ENCODE data around the gene TMEM203.

The TMEM203 gene

DNA sequence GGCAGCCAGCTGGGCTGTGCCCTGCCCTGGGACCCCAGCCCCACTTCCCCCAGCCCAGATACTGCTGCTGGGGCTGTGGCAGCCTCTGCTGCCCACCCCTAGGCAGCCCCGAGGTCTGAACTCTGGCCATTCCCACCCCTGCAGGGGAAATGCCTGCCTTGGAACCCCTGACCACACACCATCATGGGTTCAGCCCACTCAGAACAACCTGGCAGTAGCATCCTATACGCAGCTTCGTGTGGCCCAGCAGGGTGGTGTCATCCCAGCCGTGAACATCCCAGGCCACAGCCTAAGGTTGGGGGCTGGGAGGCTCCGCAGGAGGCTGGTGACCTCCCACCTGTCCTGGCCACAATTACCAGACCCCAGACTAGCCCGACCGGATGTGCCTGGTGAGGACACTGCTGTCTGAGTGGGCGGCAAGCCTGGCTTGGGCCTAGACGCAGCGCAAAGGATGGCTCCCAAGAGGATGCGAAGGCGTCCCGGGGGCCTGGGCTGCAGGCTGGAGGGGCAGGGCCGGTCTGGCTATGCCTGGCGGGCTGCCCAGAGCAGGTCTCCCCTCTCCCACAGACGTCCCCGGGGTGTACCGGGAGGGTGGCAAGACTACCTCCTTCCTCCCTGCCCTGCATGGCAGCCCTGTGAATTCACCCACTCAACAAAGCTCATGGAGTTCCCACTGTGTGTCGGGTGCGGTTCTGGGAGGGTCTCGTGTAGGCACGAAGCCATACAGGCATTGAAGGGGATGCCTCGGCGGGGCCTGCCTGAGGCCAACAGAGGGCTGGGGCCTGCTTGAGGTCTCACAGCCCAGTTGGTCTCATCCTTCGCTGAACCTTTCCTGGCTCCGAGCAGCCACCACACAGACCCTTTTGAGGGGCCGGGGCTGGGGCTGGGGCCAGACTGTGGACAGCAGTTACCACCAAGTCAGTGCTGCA lies 23.8 kb upstream of the TMEM203 start:
- no peak for DNase-seq

DNA sequence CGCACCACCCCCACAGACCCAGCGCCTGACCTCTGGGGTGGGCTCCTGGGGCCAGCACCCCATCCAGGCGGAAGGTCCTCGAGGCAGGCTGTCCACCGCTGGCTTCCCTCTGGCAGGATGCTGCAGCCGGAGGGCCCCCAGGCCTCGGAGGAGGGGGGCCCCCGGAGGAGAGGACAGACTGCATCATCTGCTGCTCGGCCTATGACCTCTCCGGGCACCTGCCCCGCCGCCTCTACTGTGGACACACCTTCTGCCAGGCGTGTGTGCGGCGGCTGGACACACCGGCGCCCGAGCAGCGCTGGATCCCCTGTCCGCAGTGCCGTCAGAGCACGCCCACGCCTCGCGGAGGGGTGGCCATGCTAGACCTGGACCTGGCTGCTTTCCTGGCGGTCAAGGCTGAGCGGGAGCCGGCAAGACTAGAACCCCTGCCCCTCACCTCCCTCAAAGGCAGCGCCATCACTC lies 23.1 kb upstream of the TMEM203 start:
- DNase-seq: no peak

DNA sequence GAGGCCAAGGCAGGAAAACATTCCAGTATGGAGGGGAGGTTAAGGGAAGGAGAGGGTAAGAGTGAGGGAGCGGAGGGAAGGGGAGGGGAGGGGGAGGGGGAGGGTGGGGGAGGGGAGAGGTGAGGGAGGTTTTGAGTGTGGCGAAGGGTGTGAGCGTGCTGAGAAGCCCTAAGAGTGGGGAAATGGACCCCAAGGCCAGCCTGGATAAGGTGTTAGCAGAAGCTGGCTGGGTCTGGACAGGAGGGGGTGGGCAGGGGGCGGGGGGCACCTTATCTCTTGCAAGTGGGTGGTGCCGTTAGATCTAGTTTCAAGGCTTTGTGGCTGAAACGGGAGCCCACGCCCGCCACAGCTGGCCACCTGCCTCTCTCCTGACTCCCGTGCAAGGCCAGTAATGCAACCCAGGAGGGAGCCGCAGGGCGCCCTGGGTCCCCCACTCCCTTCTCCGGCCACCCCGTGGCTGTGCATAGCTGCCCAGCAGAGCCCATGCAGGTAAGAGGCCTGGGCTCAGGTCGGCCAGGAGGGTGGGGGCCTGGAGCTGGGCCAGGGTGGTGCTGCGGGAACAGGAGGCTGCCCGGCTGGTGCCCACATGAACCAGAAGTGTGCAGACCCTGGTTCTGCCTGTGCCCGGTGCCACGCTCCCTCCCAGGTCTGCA lies 22.5 kb upstream of the TMEM203 start:
- no peak for DNase-seq

DNA sequence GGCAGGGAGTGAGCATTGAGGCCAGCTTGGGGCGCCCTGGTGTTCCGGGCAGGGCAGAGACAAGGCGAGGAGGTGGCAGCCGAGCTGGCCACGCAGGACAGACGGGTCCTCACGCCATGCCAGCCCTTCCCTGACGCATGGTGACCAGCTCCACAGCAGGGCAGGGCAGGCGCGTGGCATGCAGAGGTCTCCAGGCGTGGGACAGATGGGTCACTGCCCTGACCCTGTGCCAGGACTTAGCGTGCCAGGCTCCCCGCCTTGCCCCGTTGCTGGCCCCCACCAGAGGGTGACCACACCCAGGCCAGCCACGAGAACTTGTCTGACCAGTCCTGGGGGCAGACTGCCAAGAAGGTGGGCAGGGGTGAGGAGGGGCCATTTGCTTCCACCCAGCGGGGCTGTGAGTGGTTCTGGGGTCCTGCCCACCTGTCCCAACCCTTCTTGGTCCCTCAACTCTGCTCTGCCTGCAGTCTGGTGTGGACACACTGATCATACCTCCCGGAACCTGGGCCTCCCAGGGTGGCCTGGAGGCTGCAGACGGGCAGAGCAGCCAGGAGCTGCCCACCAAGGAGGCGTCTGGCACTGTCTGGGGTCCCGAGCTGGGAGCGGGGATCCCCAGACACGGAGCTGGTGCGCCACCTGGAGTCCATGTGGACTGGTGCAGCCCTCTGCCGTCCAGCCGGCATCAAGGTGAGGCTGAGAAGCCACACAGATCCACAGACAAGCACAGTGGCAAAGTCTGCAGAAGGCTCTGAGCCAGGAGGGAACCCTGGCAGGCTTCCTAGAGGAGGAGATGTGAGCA lies 21.8 kb upstream of the TMEM203 start, which contains the start of gene RNF224:
TSS of gene RNF224 (plus strand) at position 449 of the 799 bp plus-strand sequence. CDS start 834 bp downstream, outside the sequence.
- peak; percentile 71 to 73 for DNase-seq

DNA sequence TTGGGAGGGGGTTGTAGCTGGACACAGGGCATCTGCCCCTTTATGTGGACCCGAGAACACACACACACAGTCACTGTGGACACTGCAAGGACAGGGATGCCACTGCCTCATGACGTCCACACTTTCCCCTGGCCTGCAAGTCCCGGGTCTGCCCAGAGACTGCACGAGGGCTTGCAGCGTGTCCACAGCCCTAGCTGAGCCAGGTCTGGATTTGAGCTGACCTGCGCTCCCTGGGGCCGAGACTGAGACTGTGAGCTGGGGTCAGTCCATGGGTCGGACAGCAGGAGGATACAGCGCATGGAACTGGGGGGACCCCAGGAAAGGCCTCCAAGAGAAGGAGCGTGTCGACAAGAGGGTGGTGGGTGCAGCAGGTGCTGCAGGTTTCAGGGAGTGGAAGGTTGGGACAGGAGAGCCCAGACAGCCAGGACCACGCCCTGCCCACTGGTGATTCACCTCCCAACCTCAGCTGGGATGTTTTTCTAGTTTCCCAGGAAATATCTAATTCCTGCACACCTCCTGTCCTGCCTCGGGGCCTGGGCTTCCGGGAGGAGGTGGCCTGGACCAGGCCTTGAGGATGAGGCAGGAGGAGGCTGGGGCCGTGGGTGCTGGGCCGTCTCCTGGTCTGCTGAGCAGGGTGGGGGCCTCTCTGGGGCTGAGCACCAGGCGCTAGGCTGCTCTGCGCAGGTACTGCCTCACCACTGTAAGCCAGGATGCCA lies 21.0 kb upstream of the TMEM203 start:
- no peak for DNase-seq

DNA sequence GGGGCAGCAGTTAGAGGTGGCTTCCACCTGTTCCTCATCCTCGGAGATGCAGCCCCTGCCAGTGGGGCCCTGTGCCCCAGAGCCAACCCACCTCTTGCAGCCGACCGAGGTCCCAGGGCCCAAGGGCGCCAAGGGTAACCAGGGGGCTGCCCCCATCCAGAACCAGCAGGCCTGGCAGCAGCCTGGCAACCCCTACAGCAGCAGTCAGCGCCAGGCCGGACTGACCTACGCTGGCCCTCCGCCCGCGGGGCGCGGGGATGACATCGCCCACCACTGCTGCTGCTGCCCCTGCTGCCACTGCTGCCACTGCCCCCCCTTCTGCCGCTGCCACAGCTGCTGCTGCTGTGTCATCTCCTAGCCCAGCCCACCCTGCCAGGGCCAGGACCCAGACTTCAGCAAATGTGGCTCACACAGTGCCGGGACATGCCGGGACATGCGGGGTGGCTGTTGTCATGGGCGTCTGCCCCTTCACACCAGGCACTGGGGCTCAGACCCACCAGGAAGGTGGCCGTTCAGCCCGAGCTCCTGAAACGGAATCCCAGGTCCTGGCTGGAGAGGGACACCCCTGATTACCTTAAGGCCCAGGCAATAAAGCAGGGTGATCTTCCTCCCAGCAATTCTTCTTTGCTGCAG lies 20.4 kb upstream of the TMEM203 start:
- DNase-seq: no peak

DNA sequence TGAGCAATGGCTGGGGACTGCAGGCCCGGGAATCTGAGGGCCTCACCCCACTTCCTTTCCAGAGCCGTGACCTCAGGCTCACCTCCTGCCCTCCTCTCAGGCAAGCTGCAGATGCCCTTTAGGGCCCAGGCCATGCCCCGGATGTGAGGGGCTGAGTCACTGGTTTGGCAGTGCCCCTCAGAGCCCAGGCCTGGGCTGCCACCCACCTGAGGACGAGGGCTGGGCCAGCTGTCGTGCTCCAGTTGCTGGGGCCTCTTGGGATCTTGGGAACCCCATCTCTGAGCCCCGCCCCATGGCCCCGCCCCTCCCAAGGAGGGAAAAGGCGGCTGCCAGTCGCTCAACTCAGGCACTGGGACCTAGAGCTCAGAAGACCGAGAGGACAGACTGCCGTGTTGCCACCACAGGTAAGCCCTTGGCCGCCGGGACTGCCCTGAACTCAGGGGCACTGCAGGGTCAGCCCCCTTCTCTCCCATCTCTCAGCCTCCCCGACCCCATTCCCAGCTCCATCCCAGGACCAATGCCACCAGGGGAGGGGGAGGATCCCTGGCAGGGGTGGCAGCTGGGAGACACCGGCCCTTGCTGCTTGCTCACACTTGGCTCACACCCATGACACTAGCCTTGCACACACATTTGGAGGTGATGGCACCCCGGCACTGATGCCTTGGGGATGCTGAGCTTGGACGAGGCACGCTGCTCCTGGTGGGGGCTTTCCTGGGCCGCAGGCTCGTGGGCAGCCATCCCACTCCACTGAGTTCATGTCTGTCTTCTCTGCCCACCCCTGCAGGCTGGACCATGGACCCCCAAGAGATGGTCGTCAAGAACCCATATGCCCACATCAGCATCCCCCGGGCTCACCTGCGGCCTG lies 19.6 kb upstream of the TMEM203 start, which contains the start of gene CYSRT1:
TSS of gene CYSRT1 (plus strand) at position 345 of the 865 bp plus-strand sequence. CDS start at position 793, 448 bp downstream.
- no peak for DNase-seq

DNA sequence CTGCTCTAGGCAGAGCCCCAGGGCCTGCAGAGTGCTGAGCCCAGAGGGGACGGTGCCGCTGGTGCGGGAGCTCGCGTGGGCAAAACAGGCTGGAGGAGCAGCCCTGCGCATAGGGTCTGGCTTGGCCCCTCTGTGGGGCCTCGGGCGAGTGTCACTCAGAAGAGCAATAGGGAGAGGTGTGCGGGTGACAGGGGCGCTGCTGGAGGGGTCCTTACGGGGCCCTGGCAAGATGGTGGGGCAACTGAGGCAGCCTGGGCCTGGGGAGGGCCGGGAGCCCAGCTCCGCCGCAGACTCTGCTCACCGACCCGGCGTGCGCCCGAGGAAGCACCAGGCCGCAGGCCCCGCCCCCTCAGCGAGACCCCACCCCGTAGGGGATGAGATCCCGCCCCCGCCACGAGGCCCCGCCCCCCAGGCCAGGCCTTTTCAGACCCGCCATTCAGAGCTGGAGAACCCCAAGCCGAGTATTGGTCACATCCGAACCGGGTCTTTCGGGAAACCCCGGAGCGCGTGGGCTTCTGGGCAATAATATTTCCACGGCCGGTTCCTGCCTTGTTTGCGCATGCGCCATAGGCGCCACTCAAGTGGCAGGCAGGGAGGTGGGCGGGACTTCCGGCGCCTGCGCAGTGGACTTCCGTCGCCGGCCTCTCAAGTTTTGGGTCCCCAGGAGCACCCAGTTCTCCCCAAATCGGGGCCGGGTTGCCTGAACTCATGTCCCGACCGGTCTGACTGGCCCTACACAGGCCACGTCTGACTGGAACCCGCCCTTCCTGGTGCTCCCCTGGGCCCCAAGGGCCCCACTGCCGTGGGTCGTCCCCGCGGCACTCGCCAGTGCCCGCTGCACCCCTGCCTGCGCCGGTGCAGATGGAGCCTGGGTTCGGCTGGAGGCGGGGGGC lies 17.9 kb upstream of the TMEM203 start:
- peak; percentile 96 to 97 for DNase-seq

DNA sequence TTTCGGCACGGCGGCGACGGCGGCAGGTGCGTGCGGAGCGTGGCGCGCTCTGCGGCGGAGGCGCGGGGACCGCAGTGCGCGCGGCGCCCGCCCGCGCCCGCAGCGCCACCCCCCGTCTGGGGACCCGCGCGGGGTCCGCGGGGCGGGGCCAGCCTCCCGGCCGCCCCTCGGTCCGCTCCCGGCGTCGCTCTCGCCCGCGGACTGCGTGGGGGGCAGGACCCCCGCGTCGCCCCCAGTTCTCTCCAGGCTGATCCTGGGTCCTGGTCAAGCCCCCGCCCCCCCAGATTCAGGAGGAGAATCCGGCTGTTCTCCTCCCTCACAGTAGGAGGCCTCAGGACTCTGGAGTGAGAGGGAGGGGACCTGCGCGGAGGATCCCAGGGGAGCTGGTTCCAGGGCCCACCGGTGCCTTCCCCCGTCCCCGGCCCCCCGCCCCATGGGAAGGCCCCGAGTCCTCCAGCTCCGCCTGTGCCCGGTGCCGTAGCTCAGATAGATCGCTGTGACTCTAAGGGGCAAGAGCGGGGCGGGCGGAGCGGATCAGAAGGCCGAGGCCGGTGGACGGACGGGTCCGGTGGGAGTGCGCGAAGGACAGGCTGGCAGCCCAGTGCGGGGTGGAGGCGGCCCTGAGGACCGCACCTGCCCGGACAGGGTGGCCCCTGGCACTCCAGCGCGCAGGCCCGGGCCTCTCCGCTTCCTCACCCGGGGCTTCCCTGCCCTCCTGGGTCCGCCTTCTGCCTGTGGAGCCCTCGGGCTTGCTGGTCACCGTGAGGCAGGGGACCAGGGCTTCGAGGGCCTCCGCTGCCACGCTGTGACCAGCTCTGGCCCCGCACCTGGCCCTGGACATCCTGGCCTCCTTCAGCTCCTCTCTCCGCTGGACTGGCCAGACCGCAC lies 17.0 kb upstream of the TMEM203 start, which contains the start of gene RNF208:
TSS of gene RNF208 (minus strand) at position 51 of the 888 bp plus-strand sequence. CDS start 1,028 bp downstream, outside the sequence.
- DNase-seq: peak in 1 of 2 experiments; percentile 18

DNA sequence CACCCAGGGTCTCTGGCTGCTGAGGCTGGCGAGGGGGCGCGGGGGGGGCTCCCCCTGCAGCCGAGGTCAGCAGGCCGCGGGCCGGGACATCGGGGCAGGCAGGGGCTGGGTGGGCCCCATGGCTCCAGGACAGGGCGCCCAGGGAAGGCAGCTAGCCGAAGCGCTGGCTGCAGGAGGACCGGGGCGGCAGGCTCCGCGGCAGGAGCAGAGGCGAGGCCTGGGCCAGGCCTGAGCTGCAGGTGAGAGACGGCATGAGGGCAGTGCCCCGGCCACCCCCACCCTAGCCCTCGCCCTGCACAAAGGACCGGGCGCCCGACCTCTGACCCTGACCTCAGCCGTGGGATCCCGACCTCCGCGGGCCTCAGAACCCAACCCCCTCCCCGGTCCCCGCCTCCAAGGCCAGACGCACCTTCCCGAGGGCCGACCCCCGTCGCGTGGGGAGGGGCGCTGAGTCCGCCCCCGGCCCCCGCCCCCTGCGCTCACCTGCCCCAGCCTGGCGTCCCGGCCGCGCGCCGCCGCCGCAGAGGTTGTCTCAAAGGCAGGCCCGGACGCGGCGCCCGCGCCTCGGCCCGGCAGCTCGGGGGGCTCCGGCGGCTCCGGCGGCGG lies 16.2 kb upstream of the TMEM203 start:
- DNase-seq: no peak

DNA sequence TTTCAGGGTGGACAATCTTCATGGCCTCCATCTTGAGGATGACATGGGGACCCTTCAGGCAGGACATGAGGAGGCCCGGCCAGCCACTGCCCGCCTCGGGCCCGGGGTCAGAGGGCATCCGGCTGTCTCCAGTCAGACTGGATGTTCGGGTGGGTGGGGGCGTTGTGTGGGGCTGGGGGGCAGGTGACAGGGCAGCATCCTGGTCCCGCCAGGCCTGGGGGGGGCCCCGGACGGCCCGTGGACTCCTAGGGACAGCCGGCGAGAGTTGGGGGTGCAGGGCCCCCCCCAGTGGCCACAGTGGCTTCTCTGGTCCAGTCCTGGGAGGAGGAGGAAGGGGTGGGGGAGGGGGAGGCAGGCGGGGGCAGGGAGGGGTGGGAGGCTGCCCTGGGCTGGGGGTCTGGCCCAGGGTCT lies 15.7 kb upstream of the TMEM203 start:
- DNase-seq: no peak

DNA sequence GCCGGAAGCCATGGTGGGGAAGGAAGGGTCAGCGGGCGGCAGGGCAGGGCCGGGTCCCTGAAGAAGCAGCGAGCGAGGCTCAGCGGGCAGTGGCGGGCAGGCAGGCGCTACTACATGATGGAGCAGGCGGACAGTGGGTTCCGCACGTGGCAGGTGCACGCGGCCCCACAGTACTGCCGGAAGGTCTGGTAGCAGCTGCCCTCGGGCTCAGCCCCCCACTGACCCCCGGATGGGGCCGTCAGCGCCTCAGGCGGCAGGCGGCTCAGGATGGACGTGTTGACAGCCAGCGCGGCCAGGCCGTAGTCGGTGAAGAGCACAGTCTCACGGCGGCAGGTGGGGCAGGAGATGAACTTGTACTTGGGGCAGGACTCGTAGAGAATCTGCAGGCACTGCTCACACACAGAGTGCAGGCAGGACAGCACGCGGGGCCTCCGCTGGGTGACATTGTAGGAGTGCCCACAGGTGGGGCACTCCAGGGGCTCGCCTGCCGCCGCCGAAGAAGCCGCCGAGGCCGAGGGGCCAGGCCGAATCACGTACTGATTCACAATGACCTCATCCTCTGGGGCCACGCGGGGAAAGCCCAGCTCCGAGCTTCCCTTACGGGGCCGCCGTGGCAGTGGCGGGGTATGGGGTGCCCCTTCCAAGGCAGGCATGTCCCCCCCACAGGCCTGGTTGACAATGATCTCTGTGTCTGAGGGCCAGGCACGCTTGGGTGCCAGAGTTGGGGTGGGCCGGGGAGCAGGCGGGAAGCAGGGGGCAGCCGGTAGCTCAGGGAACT lies 15.1 kb upstream of the TMEM203 start:
- DNase-seq: no peak

DNA sequence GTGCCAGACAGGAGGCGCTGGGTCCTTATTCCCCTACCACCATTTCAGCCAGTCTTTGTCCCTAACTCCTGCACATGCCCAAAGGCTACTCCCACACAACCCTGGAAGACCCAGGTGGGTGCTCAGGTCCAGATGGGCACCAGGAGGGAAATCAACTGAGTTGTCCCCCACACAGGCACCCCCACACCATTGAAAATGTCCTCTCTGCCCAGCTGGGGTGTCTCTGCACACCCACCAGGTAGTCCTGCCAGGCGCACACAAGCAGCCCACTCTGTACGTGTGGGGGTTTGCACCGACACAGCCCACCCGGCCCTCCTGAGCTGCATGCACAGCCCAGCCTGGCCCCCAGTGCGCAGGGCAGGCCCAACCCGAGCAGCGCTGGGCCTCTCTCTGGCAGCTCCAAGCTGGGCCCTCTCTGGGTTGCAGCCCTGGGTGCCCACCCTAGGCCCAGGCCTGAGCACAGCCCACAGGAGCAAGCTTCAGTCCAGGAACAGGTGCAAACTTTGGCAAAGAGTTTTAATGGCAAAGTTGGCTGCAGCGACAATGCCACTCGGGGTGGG lies 14.4 kb upstream of the TMEM203 start:
- no peak for DNase-seq

DNA sequence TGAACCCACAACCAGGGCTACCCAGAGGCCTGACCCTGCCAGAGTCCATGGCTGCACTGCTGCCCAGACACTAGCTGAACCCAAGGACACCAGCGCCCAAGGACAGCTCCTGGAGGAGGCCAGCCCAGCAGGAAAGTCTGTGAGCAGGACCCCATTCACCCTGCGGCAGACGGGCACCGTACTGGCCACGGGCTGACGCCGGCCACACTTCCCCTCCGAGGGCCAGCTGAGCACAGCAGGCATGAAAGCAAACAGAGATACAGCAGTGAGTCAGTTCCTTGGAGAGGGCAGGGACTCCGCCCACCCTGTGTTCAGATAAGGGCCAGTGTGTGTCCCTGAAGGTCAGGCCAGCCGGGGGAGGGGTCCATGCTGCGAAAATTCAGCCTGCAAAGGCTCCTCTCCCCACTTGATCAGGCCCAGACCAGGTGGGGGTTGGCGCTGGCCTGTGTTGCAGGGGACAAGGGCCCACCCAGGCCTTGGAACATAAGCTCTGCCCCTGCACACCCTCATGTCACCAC lies 13.4 kb upstream of the TMEM203 start:
- DNase-seq: no peak

DNA sequence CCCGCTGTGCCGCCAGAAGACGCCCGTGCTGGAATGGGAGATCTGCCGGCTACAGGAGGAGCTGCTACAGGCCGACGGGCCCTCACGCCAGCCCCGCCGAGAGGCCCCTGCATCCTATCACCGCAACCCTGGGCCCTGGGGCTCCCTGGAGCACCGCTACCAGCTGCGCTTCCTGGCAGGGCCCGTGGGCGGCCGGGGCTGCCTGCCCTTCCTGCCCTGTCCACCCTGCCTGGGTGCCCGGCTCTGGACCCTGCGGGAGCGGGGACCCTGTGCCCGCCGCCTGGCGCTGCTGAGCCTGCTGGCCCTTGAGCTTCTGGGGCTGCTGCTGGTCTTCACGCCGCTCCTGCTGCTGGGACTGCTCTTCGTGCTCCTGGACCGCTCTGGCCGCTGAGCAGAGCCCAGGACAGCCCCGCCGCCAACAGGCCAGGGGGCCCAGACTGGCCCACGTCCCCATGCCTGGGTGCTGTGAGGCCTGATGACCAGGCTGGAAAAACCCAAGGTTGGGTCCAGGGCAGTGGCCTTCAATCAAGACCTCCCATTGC lies 12.8 kb upstream of the TMEM203 start:
- DNase-seq: no peak

All from NCI-H2081 (cell line).